ENCODE results near the gene SDHA.
"Not testable (repeated sequence)": the region's sequence is repeated elsewhere in the genome, so short reads cannot be mapped to it uniquely, and the experiment has no call there.

The SDHA gene

DNA sequence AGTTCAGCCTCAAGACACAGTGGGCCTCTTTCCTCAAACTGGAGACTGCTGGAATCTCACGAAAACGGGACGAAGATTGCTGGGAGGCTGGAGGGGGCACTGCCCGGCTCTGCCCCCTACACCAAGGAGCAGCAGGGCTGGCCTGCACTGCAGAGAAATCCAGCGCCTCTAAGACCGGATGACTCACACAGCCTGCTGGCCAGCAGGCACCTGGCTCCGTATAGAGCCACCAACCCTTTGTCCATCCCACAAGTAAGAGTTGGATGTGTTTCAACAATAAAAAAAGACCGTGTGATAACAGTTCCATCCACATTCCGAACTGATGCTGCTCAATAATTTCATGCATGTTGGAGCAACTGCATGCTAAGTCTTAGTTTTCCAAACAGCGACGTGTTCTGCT is 11.7 kb upstream of the SDHA start:
- TF ChIP-seq, protein P1, sequence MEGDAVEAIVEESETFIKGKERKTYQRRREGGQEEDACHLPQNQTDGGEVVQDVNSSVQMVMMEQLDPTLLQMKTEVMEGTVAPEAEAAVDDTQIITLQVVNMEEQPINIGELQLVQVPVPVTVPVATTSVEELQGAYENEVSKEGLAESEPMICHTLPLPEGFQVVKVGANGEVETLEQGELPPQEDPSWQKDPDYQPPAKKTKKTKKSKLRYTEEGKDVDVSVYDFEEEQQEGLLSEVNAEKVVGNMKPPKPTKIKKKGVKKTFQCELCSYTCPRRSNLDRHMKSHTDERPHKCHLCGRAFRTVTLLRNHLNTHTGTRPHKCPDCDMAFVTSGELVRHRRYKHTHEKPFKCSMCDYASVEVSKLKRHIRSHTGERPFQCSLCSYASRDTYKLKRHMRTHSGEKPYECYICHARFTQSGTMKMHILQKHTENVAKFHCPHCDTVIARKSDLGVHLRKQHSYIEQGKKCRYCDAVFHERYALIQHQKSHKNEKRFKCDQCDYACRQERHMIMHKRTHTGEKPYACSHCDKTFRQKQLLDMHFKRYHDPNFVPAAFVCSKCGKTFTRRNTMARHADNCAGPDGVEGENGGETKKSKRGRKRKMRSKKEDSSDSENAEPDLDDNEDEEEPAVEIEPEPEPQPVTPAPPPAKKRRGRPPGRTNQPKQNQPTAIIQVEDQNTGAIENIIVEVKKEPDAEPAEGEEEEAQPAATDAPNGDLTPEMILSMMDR (IDR thresholded peaks at IDR 0.05; ENCODE audit: extremely low read depth, missing control alignments), result no peak
- peak; percentile 3 for DNase-seq (ENCODE audit: low spot score)

DNA sequence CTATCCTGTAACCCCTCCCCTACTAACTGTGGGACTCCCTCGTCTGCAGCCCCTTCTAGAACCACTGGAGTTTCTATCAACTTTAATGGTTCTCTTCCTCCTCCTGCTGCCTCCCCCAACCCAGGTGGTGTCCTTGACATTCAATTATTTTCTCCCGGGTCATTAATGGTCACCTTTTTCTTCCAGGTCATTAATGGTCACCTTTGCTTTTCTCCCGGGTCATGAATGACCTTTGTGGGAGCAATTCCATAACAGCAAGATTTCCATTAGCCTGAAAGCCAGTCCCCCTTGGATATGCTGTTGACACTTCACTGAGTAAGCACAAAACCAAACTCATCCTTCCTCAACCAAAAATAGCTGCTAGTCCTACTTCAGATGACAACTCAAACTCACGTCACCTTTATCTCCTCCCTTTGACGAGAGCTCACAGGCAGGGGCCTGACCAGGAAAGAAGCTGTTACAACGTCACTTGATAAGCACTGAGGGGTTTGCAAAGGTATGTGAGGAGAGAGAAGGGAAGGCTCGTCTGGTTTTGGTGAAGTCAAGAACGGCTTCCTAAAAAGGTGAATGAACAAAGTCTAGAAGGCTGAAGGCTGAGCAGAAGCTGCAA is 11.1 kb upstream of the SDHA start:
- no peak for DNase-seq (ENCODE audit: low spot score)
- TF ChIP-seq, protein P1 (IDR thresholded peaks at IDR 0.05; ENCODE audit: extremely low read depth, missing control alignments), result no peak

DNA sequence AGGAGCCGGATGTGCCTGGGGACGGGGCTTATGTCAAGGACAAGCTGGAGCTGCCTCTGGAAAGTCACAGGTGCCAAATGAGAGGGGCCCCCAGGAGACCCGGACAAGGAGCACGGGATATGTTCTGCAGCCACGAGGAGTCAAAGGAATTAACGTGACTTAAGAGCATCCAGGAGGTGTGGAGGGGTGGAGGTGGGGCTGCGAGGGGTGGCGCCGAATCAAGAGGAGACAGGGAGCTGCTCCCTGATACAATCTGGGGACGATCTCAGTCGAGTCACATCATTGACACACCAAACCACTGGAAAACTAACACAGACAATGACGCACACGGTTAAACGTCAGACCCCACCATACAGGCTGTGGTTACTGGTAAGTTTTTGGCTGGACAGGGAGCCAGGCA is 10.5 kb upstream of the SDHA start:
- no peak for DNase-seq (ENCODE audit: low spot score)
- TF ChIP-seq, protein P1 (IDR thresholded peaks at IDR 0.05; ENCODE audit: extremely low read depth, missing control alignments), result no peak

DNA sequence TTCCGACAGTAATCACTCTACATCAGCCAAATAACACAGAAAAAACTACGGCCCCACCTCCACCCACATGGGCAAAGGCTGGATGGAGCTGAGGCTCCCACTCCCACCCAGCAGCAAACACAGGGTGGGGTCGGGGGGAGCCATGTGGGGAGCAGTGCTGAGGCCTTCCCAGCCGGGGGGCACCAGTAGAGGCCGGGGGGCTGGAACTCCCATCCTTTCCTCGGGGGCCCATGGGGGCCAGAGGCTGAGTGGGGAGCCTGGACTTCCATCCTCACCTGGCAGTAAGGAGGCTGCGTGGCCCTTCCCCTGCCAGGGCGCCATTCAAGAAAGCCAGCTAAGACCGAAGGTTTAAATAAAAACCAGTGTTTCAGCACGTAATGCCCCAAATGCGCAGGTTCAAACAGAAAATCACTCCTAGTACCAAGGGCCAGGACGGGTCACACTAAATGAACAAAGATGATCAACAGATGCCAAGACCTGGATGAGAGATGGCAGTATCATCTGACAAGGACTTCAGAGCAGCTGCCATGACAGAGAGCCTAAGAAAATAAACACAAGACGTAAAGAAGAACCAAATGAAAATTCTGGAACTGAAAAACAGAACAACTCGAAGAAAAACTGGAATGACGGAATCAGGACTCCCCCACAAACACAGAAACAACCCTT is 9.5 kb upstream of the SDHA start:
- TF ChIP-seq, protein P1 (IDR thresholded peaks at IDR 0.05; ENCODE audit: extremely low read depth, missing control alignments), result no peak
- no peak for DNase-seq (ENCODE audit: low spot score)

DNA sequence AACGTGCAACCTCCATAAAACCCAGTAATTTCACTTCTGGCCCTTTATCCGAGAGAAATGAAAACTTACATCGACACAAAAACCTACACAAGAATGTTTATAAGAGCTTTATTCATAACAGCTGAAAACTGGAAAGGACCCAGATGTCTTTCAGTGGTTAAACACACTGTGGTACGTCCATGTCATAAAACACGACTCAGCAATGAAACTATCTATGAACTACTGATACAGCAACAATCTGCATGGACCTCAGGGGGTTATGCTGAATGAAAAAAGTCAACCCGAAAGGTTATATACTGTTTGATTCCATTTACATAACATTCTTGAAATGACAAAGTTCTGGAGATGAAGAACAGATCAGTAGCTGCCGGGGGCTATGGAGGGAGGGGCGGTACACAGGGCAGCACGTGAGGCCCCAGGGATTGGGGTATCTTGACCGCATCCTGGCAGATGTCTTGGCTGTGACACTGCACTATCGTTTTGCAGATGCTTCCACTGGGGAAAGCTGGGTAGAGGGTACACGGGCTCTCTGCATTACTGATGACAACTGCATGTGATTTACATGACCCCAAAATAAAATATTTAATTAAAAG is 4.2 kb upstream of the SDHA start:
- DNase-seq (ENCODE audit: low spot score), result no peak
- TF ChIP-seq, protein P1 (IDR thresholded peaks at IDR 0.05; ENCODE audit: extremely low read depth, missing control alignments), result no peak

DNA sequence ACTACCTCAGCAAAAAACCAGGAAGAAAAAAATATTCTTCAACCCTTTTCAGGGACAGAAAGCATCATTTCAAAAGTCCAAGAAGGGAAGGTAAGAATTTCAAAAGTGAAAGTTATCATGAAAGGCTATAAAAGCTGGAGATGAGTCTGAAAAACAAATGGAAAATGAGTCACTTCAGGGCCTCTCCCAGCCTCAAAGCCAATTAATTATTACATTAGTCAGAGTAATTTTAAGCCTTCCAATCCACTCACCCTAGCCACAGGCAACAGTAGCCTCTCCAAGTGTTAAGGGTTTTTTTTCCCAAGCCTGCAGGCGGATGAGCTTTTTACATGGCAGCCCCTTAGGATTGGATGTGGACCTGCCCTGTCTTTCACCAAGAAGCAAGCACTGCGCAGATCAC is 2.9 kb upstream of the SDHA start:
- DNase-seq (ENCODE audit: low spot score), result not testable (repeated sequence)

DNA sequence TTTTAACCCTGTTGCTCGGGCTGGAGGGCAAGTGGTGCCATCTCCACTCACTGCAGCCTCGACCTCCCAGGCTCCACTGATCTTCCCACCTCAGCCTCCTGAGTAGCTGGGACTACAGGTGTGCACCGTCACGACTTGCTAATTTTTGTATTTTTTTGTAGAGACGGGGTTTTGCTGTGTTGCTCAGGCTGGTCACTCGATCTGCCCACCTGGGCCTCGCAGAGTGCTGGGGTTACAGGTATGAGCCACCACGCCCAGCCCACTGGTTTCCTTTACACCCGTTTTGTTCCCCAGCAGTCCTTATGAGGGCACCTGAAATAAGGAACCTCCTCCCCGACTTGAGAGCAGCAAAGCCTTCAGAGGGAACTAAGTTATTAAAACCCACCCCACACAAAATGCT is 2.0 kb upstream of the SDHA start:
- not testable (repeated sequence) for DNase-seq (ENCODE audit: low spot score)

DNA sequence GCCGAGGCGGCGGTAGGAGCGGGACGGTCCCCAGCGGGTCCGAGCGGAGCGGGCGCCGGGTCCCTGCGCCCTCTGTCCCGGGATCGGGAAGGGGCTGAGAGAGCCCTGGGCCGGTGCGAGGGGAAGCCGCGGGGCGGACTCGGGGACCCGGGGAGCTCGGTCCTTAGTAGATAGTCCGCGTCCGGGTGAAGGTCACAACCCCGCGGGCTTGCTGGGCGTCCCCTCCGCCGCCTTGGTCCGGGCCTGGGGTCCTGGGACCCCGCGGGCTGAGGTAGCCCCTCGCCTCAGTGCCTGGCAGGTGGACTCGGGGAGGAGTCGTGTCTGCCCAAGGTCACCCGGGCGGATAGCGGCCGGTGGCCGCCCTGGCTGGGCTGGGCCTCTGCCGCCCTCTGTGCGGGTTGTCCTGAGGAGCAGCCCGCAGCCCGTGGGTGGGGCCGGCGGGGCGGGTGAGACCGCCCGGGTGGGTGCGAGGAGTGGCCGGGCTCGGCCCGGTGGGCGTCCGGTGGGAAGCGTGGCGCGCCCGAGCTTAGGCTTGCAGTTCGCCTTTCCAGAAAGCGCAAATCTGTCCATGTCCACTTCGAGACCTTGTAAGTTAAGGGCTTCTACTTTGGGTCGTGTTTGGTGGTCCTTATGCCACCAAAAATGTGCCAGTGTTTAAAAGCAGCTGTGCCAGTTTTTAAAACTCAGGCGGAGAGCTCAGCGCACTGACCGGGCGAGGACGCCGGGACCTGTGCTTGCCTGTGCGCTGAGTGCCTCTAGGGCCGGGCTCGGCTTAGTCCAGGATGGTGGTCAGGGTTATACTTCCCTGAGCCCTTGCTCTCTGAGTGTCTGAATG is 554 bp downstream of the SDHA start:
- TF ChIP-seq, protein P1 (IDR thresholded peaks at IDR 0.05; ENCODE audit: extremely low read depth, missing control alignments), result no peak

More for the DNA sequence above, 554 bp downstream of the SDHA start:
- DNase-seq (ENCODE audit: low spot score), result no peak

Data from GM20000 (cell line).